ENCODE data around the gene PTPRN2. TPM values are rescaled to one million over a fixed set of nuclear protein-coding genes. Genes with fewer than 3 reads are reported as not detected.

The PTPRN2 gene
- total RNA-seq, 1 donor from 2014 or later, result 15.4 TPM

- TF ChIP-seq CTCF (conservative IDR thresholded peaks at IDR 0.05), result no peak
- Mint-ChIP-seq H3K4me3 (no peak overlapping the region), H3K9me3 (peaks cover 5% of the 10 kb centered on the region), H3K27ac (no peak overlapping the region), H3K27me3 (no peaks in the 10 kb centered on the region), H3K4me1 (ENCODE audit: unreplicated experiment) (peaks cover 10% of the 10 kb centered on the region), H3K36me3 (no peaks in the 10 kb centered on the region)
- no peak for DNase-seq (ENCODE audit: extremely low spot score, unreplicated experiment)
Observed at GRCh38 chr7:157801971-157802675, 785.5 kb downstream of the PTPRN2 start.

GRCh38 chr7:157801113-157801512 lies 786.5 kb downstream of the PTPRN2 start:
- Mint-ChIP-seq H3K27ac (no peak overlapping the region), H3K4me3 (no peak overlapping the region), H3K27me3 (no peaks in the 10 kb centered on the region), H3K36me3 (no peaks in the 10 kb centered on the region), H3K4me1 (ENCODE audit: unreplicated experiment) (peaks cover 10% of the 10 kb centered on the region), H3K9me3 (peaks cover 5% of the 10 kb centered on the region)
- DNase-seq (ENCODE audit: extremely low spot score, unreplicated experiment), result no peak
- TF ChIP-seq CTCF (conservative IDR thresholded peaks at IDR 0.05), result no peak

GRCh38 chr7:157800281-157800680 lies 787.3 kb downstream of the PTPRN2 start:
- H3K4me1 Mint-ChIP-seq (ENCODE audit: unreplicated experiment), result peaks cover 6% of the 10 kb centered on the region
- no peak for DNase-seq (ENCODE audit: extremely low spot score, unreplicated experiment)
- peaks cover 5% of the 10 kb centered on the region for H3K9me3 Mint-ChIP-seq
- no peaks in the 10 kb centered on the region for H3K27me3 Mint-ChIP-seq
- no peak overlapping the region for H3K27ac Mint-ChIP-seq
- H3K4me3 Mint-ChIP-seq, result no peak overlapping the region
- no peak for TF ChIP-seq CTCF (conservative IDR thresholded peaks at IDR 0.05)
- no peaks in the 10 kb centered on the region for H3K36me3 Mint-ChIP-seq

- Mint-ChIP-seq H3K27ac (no peak overlapping the region), H3K9me3 (peaks cover 5% of the 10 kb centered on the region), H3K4me1 (ENCODE audit: unreplicated experiment) (peaks cover 6% of the 10 kb centered on the region), H3K27me3 (no peaks in the 10 kb centered on the region), H3K4me3 (no peak overlapping the region), H3K36me3 (no peaks in the 10 kb centered on the region)
- DNase-seq (ENCODE audit: extremely low spot score, unreplicated experiment), result no peak
- no peak for TF ChIP-seq CTCF (conservative IDR thresholded peaks at IDR 0.05)
Observed at GRCh38 chr7:157799076-157799685, 788.4 kb downstream of the PTPRN2 start.

- Mint-ChIP-seq H3K27ac (no peak overlapping the region), H3K9me3 (no peaks in the 10 kb centered on the region), H3K4me3 (no peak overlapping the region), H3K36me3 (no peaks in the 10 kb centered on the region), H3K4me1 (ENCODE audit: unreplicated experiment) (peaks cover 8% of the 10 kb centered on the region), H3K27me3 (no peaks in the 10 kb centered on the region)
- DNase-seq (ENCODE audit: extremely low spot score, unreplicated experiment), result no peak
- TF ChIP-seq CTCF (conservative IDR thresholded peaks at IDR 0.05), result no peak
Observed at GRCh38 chr7:157797361-157797760, 790.3 kb downstream of the PTPRN2 start.

Data from type B pancreatic cell (in vitro differentiated cells).